ENCODE data around the gene MTIF3. TPM values are rescaled to one million over a fixed set of nuclear protein-coding genes. Genes with fewer than 3 reads are reported as not detected.

Gene MTIF3
- total RNA-seq, 2 donors from 2014 or later = 26.0 to 51.1 TPM

GRCh38 chr13:27395007-27395510 lies 55.3 kb downstream of the MTIF3 start:
- H3K9me3 ChIP-seq = no peaks in the 10 kb centered on the region

GRCh38 chr13:27393101-27393500 lies 57.3 kb downstream of the MTIF3 start:
- intact Hi-C loops (cut with DNase I) = no loop called here
- WGBS, 2 donors = 66 to 67% methylated on average over 4 of the region's 4 CpGs
- TF ChIP-seq POLR2A (IDR thresholded peaks at IDR 0.05) = no peak
- no peak for TF ChIP-seq CTCF (IDR thresholded peaks at IDR 0.05)
- DNase-seq = no peak
- no peaks in the 10 kb centered on the region for H3K9me3 ChIP-seq
- peaks cover 10% of the 10 kb centered on the region for H3K4me1 ChIP-seq
- no peak overlapping the region for H3K4me3 ChIP-seq
- no peaks in the 10 kb centered on the region for H3K27me3 ChIP-seq
- no peaks in the 10 kb centered on the region for H3K36me3 ChIP-seq (replicated peaks in 1 of 2; ENCODE audit: insufficient read depth in 1 of 2, low read depth in 2 of 2)
- no peak for ATAC-seq
- no peak overlapping the region for H3K27ac ChIP-seq

More at GRCh38 chr13:27395007-27395510, 55.3 kb downstream of the MTIF3 start:
- Histone ChIP-seq H3K27ac (no peak overlapping the region), H3K4me1 (peaks cover 10% of the 10 kb centered on the region), H3K36me3 (replicated peaks in 1 of 2; ENCODE audit: insufficient read depth in 1 of 2, low read depth in 2 of 2) (no peaks in the 10 kb centered on the region), H3K4me3 (no peak overlapping the region), H3K27me3 (no peaks in the 10 kb centered on the region)
- ATAC-seq (peak; percentile 71), DNase-seq (peak; percentile 53 to 68 (median 54))
- TF ChIP-seq POLR2A (IDR thresholded peaks at IDR 0.05) (no peak), CTCF (IDR thresholded peaks at IDR 0.05) (no peak)
- WGBS, 2 donors = 49 to 58% methylated on average over 14 of the region's 14 CpGs
- intact Hi-C loops (cut with DNase I) = no loop called here

GRCh38 chr13:27391471-27391870 lies 58.9 kb downstream of the MTIF3 start:
- intact Hi-C loops (cut with DNase I) = no loop called here
- TF ChIP-seq POLR2A (IDR thresholded peaks at IDR 0.05) (no peak), CTCF (IDR thresholded peaks at IDR 0.05) (no peak)
- Histone ChIP-seq H3K4me3 (no peak overlapping the region), H3K36me3 (replicated peaks in 1 of 2; ENCODE audit: insufficient read depth in 1 of 2, low read depth in 2 of 2) (no peaks in the 10 kb centered on the region), H3K9me3 (no peaks in the 10 kb centered on the region), H3K27me3 (no peaks in the 10 kb centered on the region), H3K27ac (no peak overlapping the region), H3K4me1 (peaks cover 10% of the 10 kb centered on the region)
- ATAC-seq (no peak), DNase-seq (no peak)
- WGBS, 2 donors = 60 to 74% methylated on average over 2 of the region's 2 CpGs

GRCh38 chr13:27389891-27390290 lies 60.5 kb downstream of the MTIF3 start:
- no peak for TF ChIP-seq CTCF (IDR thresholded peaks at IDR 0.05)
- H3K27ac ChIP-seq = no peak overlapping the region
- WGBS, 2 donors = 69 to 77% methylated on average over 7 of the region's 7 CpGs
- no peak overlapping the region for H3K4me3 ChIP-seq
- no peaks in the 10 kb centered on the region for H3K36me3 ChIP-seq (replicated peaks in 1 of 2; ENCODE audit: insufficient read depth in 1 of 2, low read depth in 2 of 2)
- DNase-seq (no peak), ATAC-seq (no peak)
- intact Hi-C loops (cut with DNase I) = loop anchor here (10.0 kb wide), 2 partner anchors 135 to 435 kb away; no protein-coding TSS in a partner anchor
- peaks cover 4% of the 10 kb centered on the region for H3K4me1 ChIP-seq
- H3K9me3 ChIP-seq = no peaks in the 10 kb centered on the region
- no peaks in the 10 kb centered on the region for H3K27me3 ChIP-seq

- WGBS, 2 donors = 69 to 70% methylated on average over 2 of the region's 2 CpGs
- no peaks in the 10 kb centered on the region for H3K4me1 ChIP-seq
- no peak overlapping the region for H3K4me3 ChIP-seq
- no peak overlapping the region for H3K27ac ChIP-seq
- ATAC-seq (no peak), DNase-seq (no peak)
- intact Hi-C loops (cut with DNase I) = loop anchor here (10.0 kb wide), 2 partner anchors 137 to 437 kb away; no protein-coding TSS in a partner anchor
- no peaks in the 10 kb centered on the region for H3K27me3 ChIP-seq
- TF ChIP-seq POLR2A (IDR thresholded peaks at IDR 0.05) (no peak), CTCF (IDR thresholded peaks at IDR 0.05) (no peak)
- H3K36me3 ChIP-seq (replicated peaks in 1 of 2; ENCODE audit: insufficient read depth in 1 of 2, low read depth in 2 of 2) = no peaks in the 10 kb centered on the region
- H3K9me3 ChIP-seq = no peaks in the 10 kb centered on the region
These were observed 62.1 kb downstream of the MTIF3 start for GRCh38 chr13:27388241-27388640.

All from body of pancreas (tissue), 4 donors.